ENCODE results near the gene MYL5.
"Not testable (repeated sequence)": the region's sequence is repeated elsewhere in the genome, so short reads cannot be mapped to it uniquely, and the experiment has no call there.

Gene MYL5

DNA sequence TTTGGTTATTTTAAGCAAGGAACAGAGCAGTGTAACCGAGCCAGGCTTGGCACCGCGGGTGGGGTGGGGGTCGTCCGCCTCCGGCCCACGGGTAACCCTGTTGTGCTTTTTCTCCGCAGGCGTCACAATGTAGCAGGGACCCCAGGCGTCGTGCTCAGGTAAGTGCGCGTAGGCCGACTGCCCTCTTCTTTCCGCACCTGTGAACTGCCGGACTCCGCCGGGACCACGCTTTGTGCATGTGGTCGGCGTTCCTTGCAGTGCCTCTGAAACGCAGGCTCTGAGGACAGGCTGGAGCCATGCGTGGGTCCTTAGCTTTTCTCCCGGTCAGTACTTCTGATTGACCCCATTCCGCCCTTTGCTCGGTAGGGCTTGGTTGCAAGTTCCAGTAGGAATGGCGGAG, 56.2 kb downstream of the MYL5 start:
- DNase-seq, result no peak

DNA sequence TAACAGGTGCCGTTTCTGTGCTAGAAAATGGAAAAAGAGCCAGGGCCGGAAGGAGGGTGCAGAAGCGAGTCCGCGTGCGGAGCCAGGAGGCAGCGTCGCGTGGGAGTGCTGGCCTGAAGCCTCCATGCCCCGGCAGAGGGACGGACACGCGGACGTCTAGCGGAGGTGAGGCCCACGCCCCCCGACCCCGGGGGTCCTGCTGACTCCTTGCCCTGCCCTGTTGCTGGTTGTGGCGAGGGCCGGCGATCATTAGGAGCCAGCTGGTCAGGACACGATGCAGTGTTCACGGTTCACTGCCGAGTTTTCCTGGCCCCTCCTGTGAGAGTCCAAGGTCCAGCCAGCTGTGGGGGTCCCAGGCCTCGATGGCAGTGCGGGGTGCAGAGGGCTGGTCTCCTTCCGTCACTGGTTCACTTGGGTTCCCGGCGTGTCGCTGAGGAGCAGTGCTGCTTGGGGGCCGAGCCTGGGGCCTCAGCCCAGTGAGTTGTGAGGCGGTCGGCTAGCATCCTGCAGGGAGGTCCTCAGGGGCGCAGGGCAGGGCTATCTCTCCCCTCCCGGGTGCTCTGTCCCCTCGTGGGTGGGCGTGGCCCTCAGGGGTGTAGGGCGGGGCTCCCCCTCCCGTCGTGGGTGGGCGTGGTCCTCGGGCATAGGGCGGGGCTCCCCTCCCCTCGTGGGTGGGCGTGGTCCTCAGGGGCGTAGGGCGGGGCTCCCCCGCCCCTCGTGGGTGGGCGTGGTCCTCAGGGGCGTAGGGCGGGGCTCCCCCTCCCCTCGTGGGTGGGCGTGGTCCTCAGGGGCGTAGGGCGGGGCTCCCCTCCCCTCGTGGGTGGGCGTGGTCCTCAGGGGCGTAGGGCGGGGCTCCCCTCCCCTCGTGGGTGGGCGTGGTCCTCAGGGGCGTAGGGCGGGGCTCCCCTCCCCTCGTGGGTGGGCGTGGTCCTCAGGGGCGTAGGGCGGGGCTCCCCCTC, 56.9 kb downstream of the MYL5 start:
- not testable (repeated sequence) for DNase-seq
